DMS 273 (cell line): ENCODE data around the gene HTR4.
A peak's percentile ranks its signal among the peaks of the same experiment; 100 is the strongest.
"Not testable (repeated sequence)": the region's sequence is repeated elsewhere in the genome, so short reads cannot be mapped to it uniquely, and the experiment has no call there.

Source experiments
- DNase-seq: peaks from one replicate; lab custom pipeline; 2025; ENCODE audit not compliant: unreplicated experiment; lab: John Stamatoyannopoulos, UW

HTR4 gene

GRCh38 chr5:148653836-148654781 lies at the start of gene HTR4:
HTR4 (minus strand) TSS chr5:148654527; CDS start chr5:148637014, 17,513 bp downstream.
- DNase-seq: no peak

- no peak for DNase-seq
Measured at GRCh38 chr5:148702019-148702596, 47.8 kb upstream of the HTR4 start.

GRCh38 chr5:148699028-148699427 lies 44.7 kb upstream of the HTR4 start:
- DNase-seq: no peak

- DNase-seq: no peak
Measured at GRCh38 chr5:148697809-148698196, 43.5 kb upstream of the HTR4 start.

- DNase-seq: no peak
Measured at GRCh38 chr5:148697180-148697808, 43.0 kb upstream of the HTR4 start.

- no peak for DNase-seq
Measured at GRCh38 chr5:148696187-148697036, 42.1 kb upstream of the HTR4 start.

GRCh38 chr5:148690945-148691344 lies 36.6 kb upstream of the HTR4 start:
- no peak for DNase-seq

GRCh38 chr5:148688787-148689186 lies 34.5 kb upstream of the HTR4 start:
- DNase-seq: no peak

GRCh38 chr5:148687871-148688270 lies 33.5 kb upstream of the HTR4 start:
- no peak for DNase-seq

- peak; percentile 52 for DNase-seq
Measured at GRCh38 chr5:148687427-148687826, 33.1 kb upstream of the HTR4 start.

GRCh38 chr5:148686660-148687059 lies 32.3 kb upstream of the HTR4 start:
- DNase-seq: no peak

GRCh38 chr5:148685520-148686134 lies 31.3 kb upstream of the HTR4 start:
- DNase-seq: no peak

GRCh38 chr5:148684528-148684927 lies 30.2 kb upstream of the HTR4 start:
- no peak for DNase-seq

GRCh38 chr5:148683651-148684050 lies 29.3 kb upstream of the HTR4 start:
- DNase-seq: no peak

GRCh38 chr5:148682058-148683026 lies 28.0 kb upstream of the HTR4 start:
- no peak for DNase-seq

GRCh38 chr5:148681157-148682057 lies 27.1 kb upstream of the HTR4 start:
- DNase-seq: no peak

- not testable (repeated sequence) for DNase-seq
Measured at GRCh38 chr5:148673704-148674103, 19.4 kb upstream of the HTR4 start.

GRCh38 chr5:148666353-148666752 lies 12.0 kb upstream of the HTR4 start:
- DNase-seq: no peak
